SK-N-SH treated with all-trans-retinoic acid at 6 μM for 48 hours (cell line): ENCODE results near the gene CAPN10.

ENCODE experiments used
- CREB5 ChIP-seq: fragments of 250-450 bp; sonication (Bioruptor Pico); IDR thresholded peaks from 2 replicates; pipeline ENCODE4 v1.5.1; 2020; ENCODE audit warnings: low read depth, mild to moderate bottlenecking, moderate library complexity
- ISL1 ChIP-seq: fragments of 250-450 bp; sonication (Bioruptor Pico); IDR thresholded peaks from 2 replicates; pipeline ENCODE4 v2.1.2; 2022; ENCODE audit warnings: mild to moderate bottlenecking, moderate library complexity
- ZFP30 ChIP-seq: fragments of 450-650 bp; formaldehyde crosslinking; IDR thresholded peaks from 2 replicates; pipeline ENCODE4 v1.5.0; 2022; ENCODE audit warnings: mild to moderate bottlenecking, moderate library complexity

GRCh38 chr2:240560084-240560479 is 26.5 kb upstream of the CAPN10 start, which contains the start of gene DUSP28:
- TF ChIP-seq CREB5 (CRISPR knock-in tag) (no peak), ISL1 (CRISPR knock-in tag) (no peak), ZFP30 (no peak)
